ENCODE measurements around the gene GARIN5A. TPM values are rescaled to one million over a fixed set of nuclear protein-coding genes. Genes with fewer than 3 reads are reported as not detected.

GARIN5A gene
- polyA plus RNA-seq, 3 donors: 0.41 TPM; not detected in 2

- no peak overlapping the region for H3K27ac Mint-ChIP-seq
- 88% methylated on average over 14 of the region's 17 CpGs for WGBS (ENCODE audit: insufficient coverage)
- Histone ChIP-seq H3K4me3 (replicated peaks in 1 of 3; ENCODE audit: low read depth in 2 of 3, low read length in 3 of 3) (no peak overlapping the region), H2AFZ (ENCODE audit: insufficient read depth, low read depth, low read length, poor library complexity, severe bottlenecking) (no peak overlapping the region), H3K27me3 (ENCODE audit: control insufficient read depth in 2 of 2, insufficient read depth in 2 of 2, low read length in 2 of 2) (peaks cover 0 to 10% of the 10 kb centered on the region in 2 donors), H3K79me2 (ENCODE audit: insufficient read depth, low read length) (no peaks in the 10 kb centered on the region), H3K4me1 (ENCODE audit: control insufficient read depth in 1 of 2, insufficient read depth in 2 of 2, low read length in 2 of 2) (peaks cover 15 to 17% of the 10 kb centered on the region in 2 donors), H4K20me1 (ENCODE audit: insufficient read depth, low read length) (no peaks in the 10 kb centered on the region), H3K36me3 (replicated peaks in 1 of 2; ENCODE audit: control insufficient read depth in 1 of 2, insufficient read depth in 2 of 2, low read length in 2 of 2) (no peaks in the 10 kb centered on the region), H3K4me2 (replicated peaks; ENCODE audit: extremely low read depth, low read length, poor library complexity, severe bottlenecking) (no peak overlapping the region), H3K27ac (ENCODE audit: low read depth in 1 of 2, low read length in 2 of 2) (no peak overlapping the region), H3K9me3 (replicated peaks in 1 of 2; ENCODE audit: control insufficient read depth in 1 of 2, insufficient read depth in 1 of 2, low read length in 2 of 2) (no peaks in the 10 kb centered on the region), H3K9ac (ENCODE audit: insufficient read depth, low read length, poor library complexity, severe bottlenecking) (no peak overlapping the region)
- peaks cover 20 to 40% (median 32%) of the 10 kb centered on the region in 3 donors for H3K27me3 Mint-ChIP-seq (ENCODE audit: low read depth in 3 of 3)
- intact Hi-C loops (cut with micrococcal nuclease): no loop called here
- H3K4me1 Mint-ChIP-seq: peaks cover 18% of the 10 kb centered on the region
- H3K4me3 Mint-ChIP-seq: no peak overlapping the region
- H3K36me3 Mint-ChIP-seq: no peaks in the 10 kb centered on the region
- no peak for DNase-seq
- no peaks in the 10 kb centered on the region for H3K9me3 Mint-ChIP-seq
- TF ChIP-seq, protein P1, sequence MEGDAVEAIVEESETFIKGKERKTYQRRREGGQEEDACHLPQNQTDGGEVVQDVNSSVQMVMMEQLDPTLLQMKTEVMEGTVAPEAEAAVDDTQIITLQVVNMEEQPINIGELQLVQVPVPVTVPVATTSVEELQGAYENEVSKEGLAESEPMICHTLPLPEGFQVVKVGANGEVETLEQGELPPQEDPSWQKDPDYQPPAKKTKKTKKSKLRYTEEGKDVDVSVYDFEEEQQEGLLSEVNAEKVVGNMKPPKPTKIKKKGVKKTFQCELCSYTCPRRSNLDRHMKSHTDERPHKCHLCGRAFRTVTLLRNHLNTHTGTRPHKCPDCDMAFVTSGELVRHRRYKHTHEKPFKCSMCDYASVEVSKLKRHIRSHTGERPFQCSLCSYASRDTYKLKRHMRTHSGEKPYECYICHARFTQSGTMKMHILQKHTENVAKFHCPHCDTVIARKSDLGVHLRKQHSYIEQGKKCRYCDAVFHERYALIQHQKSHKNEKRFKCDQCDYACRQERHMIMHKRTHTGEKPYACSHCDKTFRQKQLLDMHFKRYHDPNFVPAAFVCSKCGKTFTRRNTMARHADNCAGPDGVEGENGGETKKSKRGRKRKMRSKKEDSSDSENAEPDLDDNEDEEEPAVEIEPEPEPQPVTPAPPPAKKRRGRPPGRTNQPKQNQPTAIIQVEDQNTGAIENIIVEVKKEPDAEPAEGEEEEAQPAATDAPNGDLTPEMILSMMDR (IDR thresholded peaks at IDR 0.05): no peak
Measured at GRCh38 chr19:50435221-50435620, 41.4 kb downstream of the GARIN5A start.

- H3K9ac ChIP-seq (ENCODE audit: insufficient read depth, low read length, poor library complexity, severe bottlenecking): no peak overlapping the region
Measured at GRCh38 chr19:50434525-50434924, 42.1 kb downstream of the GARIN5A start.

More at GRCh38 chr19:50434525-50434924, 42.1 kb downstream of the GARIN5A start:
- Mint-ChIP-seq H3K9me3 (no peaks in the 10 kb centered on the region), H3K27ac (peak overlapping the region in 1 of 7 donors; percentile 18), H3K4me3 (peak overlapping the region in 1 of 2 donors; percentile 39), H3K36me3 (no peaks in the 10 kb centered on the region), H3K27me3 (ENCODE audit: low read depth in 3 of 3) (peaks cover 16 to 41% (median 33%) of the 10 kb centered on the region in 3 donors), H3K4me1 (peaks cover 18% of the 10 kb centered on the region)
- peaks cover 15 to 17% of the 10 kb centered on the region in 2 donors for H3K4me1 ChIP-seq (ENCODE audit: control insufficient read depth in 1 of 2, insufficient read depth in 2 of 2, low read length in 2 of 2)
- intact Hi-C loops (cut with micrococcal nuclease): loop anchor here in 1 of 2 donors (5.0 kb wide), 1 partner anchor 47 kb away; no protein-coding TSS in a partner anchor
- H3K9me3 ChIP-seq (replicated peaks in 1 of 2; ENCODE audit: control insufficient read depth in 1 of 2, insufficient read depth in 1 of 2, low read length in 2 of 2): no peaks in the 10 kb centered on the region
- no peaks in the 10 kb centered on the region for H4K20me1 ChIP-seq (ENCODE audit: insufficient read depth, low read length)
- no peak overlapping the region for H3K27ac ChIP-seq (ENCODE audit: low read depth in 1 of 2, low read length in 2 of 2)
- H3K79me2 ChIP-seq (ENCODE audit: insufficient read depth, low read length): no peaks in the 10 kb centered on the region
- H3K27me3 ChIP-seq (ENCODE audit: control insufficient read depth in 2 of 2, insufficient read depth in 2 of 2, low read length in 2 of 2): peaks cover 0 to 10% of the 10 kb centered on the region in 2 donors
- no peak for DNase-seq
- H3K36me3 ChIP-seq (replicated peaks in 1 of 2; ENCODE audit: control insufficient read depth in 1 of 2, insufficient read depth in 2 of 2, low read length in 2 of 2): no peaks in the 10 kb centered on the region
- WGBS (ENCODE audit: insufficient coverage): 58% methylated on average over 11 of the region's 12 CpGs
- H2AFZ ChIP-seq (ENCODE audit: insufficient read depth, low read depth, low read length, poor library complexity, severe bottlenecking): no peak overlapping the region
- TF ChIP-seq, protein P1 (IDR thresholded peaks at IDR 0.05): no peak
- H3K4me2 ChIP-seq (replicated peaks; ENCODE audit: extremely low read depth, low read length, poor library complexity, severe bottlenecking): no peak overlapping the region
- H3K4me3 ChIP-seq (replicated peaks in 1 of 3; ENCODE audit: low read depth in 2 of 3, low read length in 3 of 3): no peak overlapping the region

Measured in CD14-positive monocyte (primary cell).